ENCODE data around the gene TBC1D24. TPM values are rescaled to one million over a fixed set of nuclear protein-coding genes. Genes with fewer than 3 reads are reported as not detected.
A peak's percentile ranks its signal among the peaks of the same experiment; 100 is the strongest.
"Not testable (repeated sequence)": the region's sequence is repeated elsewhere in the genome, so short reads cannot be mapped to it uniquely, and the experiment has no call there.

The TBC1D24 gene
- total RNA-seq, 1 experiment from 2014 or later: 24.6 TPM

DNA sequence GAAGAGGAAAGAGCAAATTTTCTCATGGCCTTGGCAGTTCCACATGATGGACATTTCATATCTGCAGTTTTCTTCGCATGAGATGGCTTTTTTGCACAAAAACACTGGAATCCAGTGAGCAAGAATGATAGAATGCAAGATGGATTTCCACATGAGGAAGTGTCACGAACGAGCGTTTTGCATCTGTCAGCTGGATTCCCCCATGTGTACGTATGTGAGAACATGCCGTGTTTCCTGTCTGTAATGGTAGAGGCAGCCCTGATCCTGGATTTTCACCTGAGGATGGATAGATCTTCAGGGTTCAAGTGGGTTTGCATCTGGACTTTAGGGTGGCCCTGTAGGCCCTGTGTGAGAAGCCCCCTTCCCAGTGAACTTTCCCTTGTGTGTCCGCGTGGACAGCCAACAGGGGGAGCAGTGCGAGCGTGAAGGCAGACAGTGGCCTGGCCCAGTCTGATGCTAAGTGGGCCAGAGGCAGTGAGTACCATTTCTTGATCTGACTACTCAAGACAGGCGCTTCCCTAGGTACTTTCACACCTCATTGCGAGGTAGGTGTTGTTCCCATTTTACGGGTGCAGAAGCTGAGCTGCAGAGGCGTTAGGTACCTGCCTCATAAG is 65.0 kb downstream of the TBC1D24 start:
- BruUV-seq (replicated peaks); CTCF ChIA-PET; RAD21 ChIA-PET (ENCODE audit: low non-redundant PET in 1 of 2, low total read pairs in 2 of 2, uncharacterized antibody in 2 of 2, unreplicated experiment in 2 of 2); H3K9me2 ChIP-seq (ENCODE audit: insufficient read depth); H3K4me2 ChIP-seq (ENCODE audit: low read length); POLR2A ChIA-PET; H3K9ac ChIP-seq (ENCODE audit: low read length); ATAC-seq; H3K27me3 ChIP-seq (ENCODE audit: insufficient read depth, low read length); H3K36me3 ChIP-seq (ENCODE audit: control insufficient read depth in 1 of 2, insufficient read depth in 2 of 2, low read length in 2 of 2); H2AFZ ChIP-seq (ENCODE audit: low read depth, low read length, poor library complexity, severe bottlenecking); H3K9me3 ChIP-seq (ENCODE audit: control insufficient read depth in 1 of 2, insufficient read depth in 1 of 2, low read depth in 1 of 2, low read length in 2 of 2); intact Hi-C loops (cut with micrococcal nuclease); H3K27ac ChIP-seq (ENCODE audit: low read depth, low read length); H4K20me1 ChIP-seq (ENCODE audit: insufficient read depth); DNase-seq (ENCODE audit: low read depth, low spot score); H3K4me3 ChIP-seq (replicated peaks in 1 of 2; ENCODE audit: low read depth in 1 of 2, low read length in 2 of 2): not testable (repeated sequence)
- peaks cover 10 to 18% of the 10 kb centered on the region in 2 experiments for H3K4me1 ChIP-seq (ENCODE audit: control insufficient read depth in 1 of 2, insufficient read depth in 2 of 2, low read length in 2 of 2)
- TF ChIP-seq, protein P1, sequence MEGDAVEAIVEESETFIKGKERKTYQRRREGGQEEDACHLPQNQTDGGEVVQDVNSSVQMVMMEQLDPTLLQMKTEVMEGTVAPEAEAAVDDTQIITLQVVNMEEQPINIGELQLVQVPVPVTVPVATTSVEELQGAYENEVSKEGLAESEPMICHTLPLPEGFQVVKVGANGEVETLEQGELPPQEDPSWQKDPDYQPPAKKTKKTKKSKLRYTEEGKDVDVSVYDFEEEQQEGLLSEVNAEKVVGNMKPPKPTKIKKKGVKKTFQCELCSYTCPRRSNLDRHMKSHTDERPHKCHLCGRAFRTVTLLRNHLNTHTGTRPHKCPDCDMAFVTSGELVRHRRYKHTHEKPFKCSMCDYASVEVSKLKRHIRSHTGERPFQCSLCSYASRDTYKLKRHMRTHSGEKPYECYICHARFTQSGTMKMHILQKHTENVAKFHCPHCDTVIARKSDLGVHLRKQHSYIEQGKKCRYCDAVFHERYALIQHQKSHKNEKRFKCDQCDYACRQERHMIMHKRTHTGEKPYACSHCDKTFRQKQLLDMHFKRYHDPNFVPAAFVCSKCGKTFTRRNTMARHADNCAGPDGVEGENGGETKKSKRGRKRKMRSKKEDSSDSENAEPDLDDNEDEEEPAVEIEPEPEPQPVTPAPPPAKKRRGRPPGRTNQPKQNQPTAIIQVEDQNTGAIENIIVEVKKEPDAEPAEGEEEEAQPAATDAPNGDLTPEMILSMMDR (IDR thresholded peaks at IDR 0.05 in 2 of 3, conservative IDR thresholded peaks at IDR 0.05 in 1 of 3; ENCODE audit: borderline replicate concordance in 1 of 3, insufficient read depth in 1 of 3, low read depth in 2 of 3, low read length in 2 of 3): peak in 2 of 3 experiments; percentile 36 to 42; a peak in 4 of 6 replicates
- peaks cover 29% of the 10 kb centered on the region for H3K79me2 ChIP-seq (ENCODE audit: insufficient read depth, low read length)

DNA sequence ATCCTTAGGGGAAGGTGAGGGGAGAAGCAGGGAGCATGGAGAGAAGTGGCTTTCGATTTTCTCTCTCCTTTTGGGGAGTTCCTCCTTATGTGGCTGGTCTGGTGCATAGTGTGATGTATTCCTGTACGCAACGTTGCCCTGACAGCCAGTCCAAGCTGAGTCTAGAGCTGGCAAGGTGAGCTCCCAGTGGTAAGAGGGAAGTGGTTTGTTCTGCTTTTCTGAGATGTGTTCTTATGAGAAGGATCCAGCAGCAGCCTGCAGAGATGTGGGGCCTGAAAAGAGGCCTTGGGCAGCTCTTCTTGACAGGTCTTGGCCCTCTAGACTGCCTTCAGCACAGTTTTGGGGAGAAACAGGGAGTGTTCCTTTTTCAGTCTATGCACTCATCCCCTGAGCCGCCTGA is 66.0 kb downstream of the TBC1D24 start:
- H4K20me1 ChIP-seq (ENCODE audit: insufficient read depth); H3K9ac ChIP-seq (ENCODE audit: low read length); H2AFZ ChIP-seq (ENCODE audit: low read depth, low read length, poor library complexity, severe bottlenecking); H3K27me3 ChIP-seq (ENCODE audit: insufficient read depth, low read length); BruUV-seq (replicated peaks); CTCF ChIA-PET; H3K9me2 ChIP-seq (ENCODE audit: insufficient read depth); H3K4me2 ChIP-seq (ENCODE audit: low read length); DNase-seq (ENCODE audit: low read depth, low spot score); POLR2A ChIA-PET; H3K4me3 ChIP-seq (replicated peaks in 1 of 2; ENCODE audit: low read depth in 1 of 2, low read length in 2 of 2); ATAC-seq; H3K9me3 ChIP-seq (ENCODE audit: control insufficient read depth in 1 of 2, insufficient read depth in 1 of 2, low read depth in 1 of 2, low read length in 2 of 2); intact Hi-C loops (cut with micrococcal nuclease); H3K36me3 ChIP-seq (ENCODE audit: control insufficient read depth in 1 of 2, insufficient read depth in 2 of 2, low read length in 2 of 2); RAD21 ChIA-PET (ENCODE audit: low non-redundant PET in 1 of 2, low total read pairs in 2 of 2, uncharacterized antibody in 2 of 2, unreplicated experiment in 2 of 2); H3K27ac ChIP-seq (ENCODE audit: low read depth, low read length): not testable (repeated sequence)
- peaks cover 36% of the 10 kb centered on the region for H3K79me2 ChIP-seq (ENCODE audit: insufficient read depth, low read length)
- H3K4me1 ChIP-seq (ENCODE audit: control insufficient read depth in 1 of 2, insufficient read depth in 2 of 2, low read length in 2 of 2): peaks cover 10 to 13% of the 10 kb centered on the region in 2 experiments

DNA sequence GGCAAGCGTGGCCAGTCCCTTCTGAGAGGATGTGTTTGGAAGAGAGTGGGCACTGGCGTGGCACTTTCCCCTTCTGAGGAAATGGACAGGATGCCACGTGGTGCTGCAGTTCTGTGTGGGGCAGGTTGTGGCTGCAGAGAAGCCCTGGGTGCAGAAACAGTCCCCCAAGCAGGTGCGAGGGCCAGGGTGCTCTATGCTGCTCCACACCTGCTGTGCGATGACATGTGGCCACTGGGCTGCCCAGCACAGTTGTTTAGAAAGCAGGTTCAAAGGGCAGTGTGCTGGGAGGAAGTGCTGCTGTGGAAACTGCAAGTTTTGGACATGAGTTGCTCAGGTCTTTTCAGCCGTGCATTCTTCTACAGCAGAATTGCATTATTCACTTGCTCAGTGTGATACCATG is 66.5 kb downstream of the TBC1D24 start:
- intact Hi-C loops (cut with micrococcal nuclease); H3K9me2 ChIP-seq (ENCODE audit: insufficient read depth); H3K36me3 ChIP-seq (ENCODE audit: control insufficient read depth in 1 of 2, insufficient read depth in 2 of 2, low read length in 2 of 2); H3K4me2 ChIP-seq (ENCODE audit: low read length); H2AFZ ChIP-seq (ENCODE audit: low read depth, low read length, poor library complexity, severe bottlenecking); CTCF ChIA-PET; ATAC-seq; H3K4me1 ChIP-seq (ENCODE audit: control insufficient read depth in 1 of 2, insufficient read depth in 2 of 2, low read length in 2 of 2); BruUV-seq (replicated peaks); H3K9ac ChIP-seq (ENCODE audit: low read length); POLR2A ChIA-PET; H3K27me3 ChIP-seq (ENCODE audit: insufficient read depth, low read length); H3K4me3 ChIP-seq (replicated peaks in 1 of 2; ENCODE audit: low read depth in 1 of 2, low read length in 2 of 2); H4K20me1 ChIP-seq (ENCODE audit: insufficient read depth); H3K27ac ChIP-seq (ENCODE audit: low read depth, low read length); DNase-seq (ENCODE audit: low read depth, low spot score); H3K9me3 ChIP-seq (ENCODE audit: control insufficient read depth in 1 of 2, insufficient read depth in 1 of 2, low read depth in 1 of 2, low read length in 2 of 2); RAD21 ChIA-PET (ENCODE audit: low non-redundant PET in 1 of 2, low total read pairs in 2 of 2, uncharacterized antibody in 2 of 2, unreplicated experiment in 2 of 2): not testable (repeated sequence)
- H3K79me2 ChIP-seq (ENCODE audit: insufficient read depth, low read length): peaks cover 38% of the 10 kb centered on the region

DNA sequence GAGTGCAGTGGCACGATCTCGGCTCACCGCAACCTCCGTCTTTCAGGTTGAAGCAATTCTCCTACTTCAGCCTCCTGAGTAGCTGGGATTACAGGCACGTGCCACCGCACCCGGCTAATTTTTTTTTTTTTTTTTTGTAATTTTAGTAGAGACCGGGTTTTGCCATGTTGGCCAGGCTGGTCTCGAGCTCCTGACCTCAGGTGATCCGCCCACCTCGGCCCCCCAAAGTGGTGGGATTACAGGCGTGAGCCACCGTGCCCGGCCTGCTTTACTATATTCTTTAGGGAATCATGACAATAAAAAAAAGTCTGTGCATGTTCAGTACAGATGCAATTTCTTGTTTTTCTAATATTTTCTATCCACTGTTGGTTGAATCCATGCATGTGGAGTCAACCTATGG is 68.8 kb downstream of the TBC1D24 start:
- H2AFZ ChIP-seq (ENCODE audit: low read depth, low read length, poor library complexity, severe bottlenecking); POLR2A ChIA-PET; H3K4me2 ChIP-seq (ENCODE audit: low read length); H3K9me3 ChIP-seq (ENCODE audit: control insufficient read depth in 1 of 2, insufficient read depth in 1 of 2, low read depth in 1 of 2, low read length in 2 of 2); intact Hi-C loops (cut with micrococcal nuclease); H3K9ac ChIP-seq (ENCODE audit: low read length); H4K20me1 ChIP-seq (ENCODE audit: insufficient read depth); DNase-seq (ENCODE audit: low read depth, low spot score); BruUV-seq (replicated peaks); H3K27ac ChIP-seq (ENCODE audit: low read depth, low read length); H3K9me2 ChIP-seq (ENCODE audit: insufficient read depth); H3K4me3 ChIP-seq (replicated peaks in 1 of 2; ENCODE audit: low read depth in 1 of 2, low read length in 2 of 2); CTCF ChIA-PET; H3K27me3 ChIP-seq (ENCODE audit: insufficient read depth, low read length); H3K36me3 ChIP-seq (ENCODE audit: control insufficient read depth in 1 of 2, insufficient read depth in 2 of 2, low read length in 2 of 2); RAD21 ChIA-PET (ENCODE audit: low non-redundant PET in 1 of 2, low total read pairs in 2 of 2, uncharacterized antibody in 2 of 2, unreplicated experiment in 2 of 2); ATAC-seq; H3K4me1 ChIP-seq (ENCODE audit: control insufficient read depth in 1 of 2, insufficient read depth in 2 of 2, low read length in 2 of 2): not testable (repeated sequence)
- peaks cover 35% of the 10 kb centered on the region for H3K79me2 ChIP-seq (ENCODE audit: insufficient read depth, low read length)
